Measurements from ENCODE around the gene NEUROD2. TPM values are rescaled to one million over a fixed set of nuclear protein-coding genes. Genes with fewer than 3 reads are reported as not detected.
A peak's percentile ranks its signal among the peaks of the same experiment; 100 is the strongest.

The NEUROD2 gene
- total and polyA plus RNA-seq, 2 of the 13 experiments (the other 11 are each of a cell fraction or from before 2014, with no cell fraction given) = not detected

GRCh38 chr17:39627047-39627711 is 19.5 kb upstream of the NEUROD2 start (continued):
- TF ChIP-seq, protein P1, sequence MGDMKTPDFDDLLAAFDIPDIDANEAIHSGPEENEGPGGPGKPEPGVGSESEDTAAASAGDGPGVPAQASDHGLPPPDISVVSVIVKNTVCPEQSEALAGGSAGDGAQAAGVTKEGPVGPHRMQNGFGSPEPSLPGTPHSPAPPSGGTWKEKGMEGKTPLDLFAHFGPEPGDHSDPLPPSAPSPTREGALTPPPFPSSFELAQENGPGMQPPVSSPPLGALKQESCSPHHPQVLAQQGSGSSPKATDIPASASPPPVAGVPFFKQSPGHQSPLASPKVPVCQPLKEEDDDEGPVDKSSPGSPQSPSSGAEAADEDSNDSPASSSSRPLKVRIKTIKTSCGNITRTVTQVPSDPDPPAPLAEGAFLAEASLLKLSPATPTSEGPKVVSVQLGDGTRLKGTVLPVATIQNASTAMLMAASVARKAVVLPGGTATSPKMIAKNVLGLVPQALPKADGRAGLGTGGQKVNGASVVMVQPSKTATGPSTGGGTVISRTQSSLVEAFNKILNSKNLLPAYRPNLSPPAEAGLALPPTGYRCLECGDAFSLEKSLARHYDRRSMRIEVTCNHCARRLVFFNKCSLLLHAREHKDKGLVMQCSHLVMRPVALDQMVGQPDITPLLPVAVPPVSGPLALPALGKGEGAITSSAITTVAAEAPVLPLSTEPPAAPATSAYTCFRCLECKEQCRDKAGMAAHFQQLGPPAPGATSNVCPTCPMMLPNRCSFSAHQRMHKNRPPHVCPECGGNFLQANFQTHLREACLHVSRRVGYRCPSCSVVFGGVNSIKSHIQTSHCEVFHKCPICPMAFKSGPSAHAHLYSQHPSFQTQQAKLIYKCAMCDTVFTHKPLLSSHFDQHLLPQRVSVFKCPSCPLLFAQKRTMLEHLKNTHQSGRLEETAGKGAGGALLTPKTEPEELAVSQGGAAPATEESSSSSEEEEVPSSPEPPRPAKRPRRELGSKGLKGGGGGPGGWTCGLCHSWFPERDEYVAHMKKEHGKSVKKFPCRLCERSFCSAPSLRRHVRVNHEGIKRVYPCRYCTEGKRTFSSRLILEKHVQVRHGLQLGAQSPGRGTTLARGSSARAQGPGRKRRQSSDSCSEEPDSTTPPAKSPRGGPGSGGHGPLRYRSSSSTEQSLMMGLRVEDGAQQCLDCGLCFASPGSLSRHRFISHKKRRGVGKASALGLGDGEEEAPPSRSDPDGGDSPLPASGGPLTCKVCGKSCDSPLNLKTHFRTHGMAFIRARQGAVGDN (CRISPR knock-in tag; IDR thresholded peaks at IDR 0.05) = peak; percentile 37; the same call in 1 of the 2 replicates
- TF ChIP-seq ZNF207 (IDR thresholded peaks at IDR 0.05; ENCODE audit: borderline replicate concordance) (no peak), MAX (IDR thresholded peaks at IDR 0.05) (0 out of 2 replicates have a peak, but pooled peaks have one; percentile 9), LRRFIP1 (CRISPR knock-in tag; conservative IDR thresholded peaks at IDR 0.05) (no peak), ZFYVE20 (CRISPR knock-in tag; IDR thresholded peaks at IDR 0.05; ENCODE audit: borderline replicate concordance, low read depth) (no peak), ZNF333 (CRISPR knock-in tag; IDR thresholded peaks at IDR 0.05; ENCODE audit: borderline replicate concordance) (0 out of 2 replicates have a peak, but pooled peaks have one; percentile 15), ZKSCAN1 (IDR thresholded peaks at IDR 0.05; ENCODE audit: low read length) (no peak)

Data from HepG2 (cell line).